Natural killer cell treated with Interleukin-12 subunit alpha and Interleukin-12 subunit beta and Interleukin-15 and Interleukin-18, amount 100 ng/mL, for 72 hours (primary cell): Measurements from ENCODE around the gene PLD3. TPM values are rescaled to one million over a fixed set of nuclear protein-coding genes. Genes with fewer than 3 reads are reported as not detected.
A peak's percentile ranks its signal among the peaks of the same experiment; 100 is the strongest.

Experiments used
- ATAC-seq, 2 donors: fragments of 150-1000 bp; cut with Tn5 transposase in 1 of 2; sonication (Bioruptor Pico), chemical (Tn5 transposase) in 1 of 2; 2 replicates each; pipeline ENCODE4 v1.10.0; 2021
- DNase-seq: peaks from one replicate; pipeline ENCODE4 v3.0.0; 2022; ENCODE audit warnings: low spot score
- H3K27ac Mint-ChIP-seq, 2 donors: 1 replicate in 1 of 2; 2 replicates in 1 of 2; pipeline ENCODE4 v1.8.0; 2022; ENCODE audit warnings: mixed read lengths in 2 of 2, mild to moderate bottlenecking in 1 of 2, moderate library complexity in 1 of 2
- H3K27me3 Mint-ChIP-seq, 2 donors: 1 replicate in 1 of 2; 2 replicates in 1 of 2; pipeline ENCODE4 v1.8.0; 2022; ENCODE audit warnings: mixed read lengths in 2 of 2
- H3K36me3 Mint-ChIP-seq: one replicate; pipeline ENCODE4 v1.8.0; 2022; ENCODE audit warnings: mixed read lengths
- H3K4me1 Mint-ChIP-seq, 2 donors: 1 replicate in 1 of 2; 2 replicates in 1 of 2; pipeline ENCODE4 v1.8.0; 2022; ENCODE audit warnings: low read depth in 2 of 2, mixed read lengths in 2 of 2, mild to moderate bottlenecking in 1 of 2
- H3K4me3 Mint-ChIP-seq: one replicate; pipeline ENCODE4 v1.8.0; 2022; ENCODE audit warnings: mixed read lengths
- H3K9me3 Mint-ChIP-seq: 2 replicates; pipeline ENCODE4 v1.8.0; 2022; ENCODE audit warnings: mixed read lengths
- total RNA-seq, 2 donors: library from RNA; stranded (reverse); gene quantifications; one replicate each; pipeline ENCODE4 v1.2.3, GENCODE V29; 2022

PLD3 gene
- total RNA-seq, 2 donors from 2014 or later: 67.4 to 92.0 TPM

DNA sequence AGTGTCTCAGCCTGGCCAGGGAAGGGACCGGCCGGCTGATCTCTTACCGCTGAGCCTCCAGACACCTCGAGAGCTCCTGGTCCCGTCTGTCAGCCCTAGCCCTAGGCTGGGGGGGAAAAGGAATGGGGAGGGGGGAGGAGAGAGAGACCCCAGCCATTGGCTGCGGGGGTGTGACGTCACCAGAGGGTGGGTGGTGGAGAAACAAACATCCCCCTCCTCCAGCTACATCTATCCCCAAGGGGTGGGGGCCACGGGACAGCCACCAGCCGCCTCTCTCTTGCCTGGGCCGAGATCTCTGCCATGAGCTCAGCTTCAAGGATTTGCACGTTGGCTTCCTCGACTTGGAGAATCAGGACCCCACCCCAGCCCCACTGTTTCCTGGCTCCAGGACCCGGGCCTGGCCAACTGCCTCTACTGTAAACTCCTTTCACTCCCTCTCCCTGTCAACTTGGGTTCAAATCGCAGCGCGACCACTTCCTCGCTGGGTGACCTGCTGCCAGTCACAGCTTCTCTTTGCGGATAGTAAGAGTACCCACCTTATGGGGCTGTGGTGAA, 64.9 kb downstream of the PLD3 start, which contains the start of gene PRX:
TSS of gene PRX (minus strand) at position 88 of the 555 bp plus-strand sequence. CDS start 5,446 bp downstream, outside the sequence.
- H3K27me3 Mint-ChIP-seq: peaks cover 0 to 3% of the 10 kb centered on the region in 2 donors
- H3K9me3 Mint-ChIP-seq: no peaks in the 10 kb centered on the region
- H3K27ac Mint-ChIP-seq: no peak within 1 kb of the TSS
- H3K36me3 Mint-ChIP-seq: no peaks in the 10 kb centered on the region
- DNase-seq (no peak), ATAC-seq (no peak)
- H3K4me1 Mint-ChIP-seq: peaks cover 30 to 35% of the 10 kb centered on the region in 2 donors
- peak within 1 kb of the TSS; percentile 4 for H3K4me3 Mint-ChIP-seq

- Mint-ChIP-seq H3K27ac (peak overlapping the region in 1 of 2 donors; percentile 58), H3K4me3 (no peak overlapping the region), H3K9me3 (no peaks in the 10 kb centered on the region), H3K27me3 (peaks cover 0 to 3% of the 10 kb centered on the region in 2 donors), H3K36me3 (no peaks in the 10 kb centered on the region), H3K4me1 (peaks cover 39 to 50% of the 10 kb centered on the region in 2 donors)
- ATAC-seq (no peak), DNase-seq (no peak)
Observed at GRCh38 chr19:40414542-40415535, 66.3 kb downstream of the PLD3 start.

DNA sequence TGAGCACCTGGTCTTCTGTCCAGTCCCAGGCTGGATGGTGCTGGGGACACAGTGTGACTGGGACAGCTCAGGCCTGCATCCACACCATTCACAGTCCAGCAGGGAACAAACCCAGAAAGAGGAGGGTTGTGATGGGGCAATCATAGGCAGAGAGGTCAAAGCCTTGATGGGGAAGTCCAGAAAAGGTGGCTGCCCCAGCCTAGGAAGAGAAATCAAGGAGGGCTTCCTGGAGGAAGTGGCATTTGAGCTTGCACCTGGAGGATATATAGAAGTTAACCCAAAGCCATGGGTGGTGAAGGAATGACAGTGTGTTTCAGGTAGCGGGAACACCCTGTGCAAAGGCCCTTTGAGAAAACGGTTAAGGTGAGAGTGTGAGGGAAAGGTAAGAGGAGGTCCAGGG, 67.3 kb downstream of the PLD3 start:
- Mint-ChIP-seq H3K4me3 (peak overlapping the region; percentile 2), H3K4me1 (peaks cover 40 to 51% of the 10 kb centered on the region in 2 donors), H3K27me3 (peaks cover 0 to 3% of the 10 kb centered on the region in 2 donors), H3K9me3 (no peaks in the 10 kb centered on the region), H3K36me3 (no peaks in the 10 kb centered on the region), H3K27ac (peak overlapping the region; percentile 21 to 58)
- ATAC-seq: no peak
- DNase-seq: no peak

- Mint-ChIP-seq H3K27me3 (peaks cover 0 to 3% of the 10 kb centered on the region in 2 donors), H3K36me3 (no peaks in the 10 kb centered on the region), H3K4me3 (peak overlapping the region; percentile 60), H3K9me3 (no peaks in the 10 kb centered on the region), H3K4me1 (peaks cover 42 to 51% of the 10 kb centered on the region in 2 donors), H3K27ac (peak overlapping the region; percentile 47 to 64)
- DNase-seq (no peak), ATAC-seq (peak; percentile 17 to 45)
Observed at GRCh38 chr19:40416918-40417642, 68.6 kb downstream of the PLD3 start.

- Mint-ChIP-seq H3K9me3 (no peaks in the 10 kb centered on the region), H3K4me1 (peaks cover 42 to 51% of the 10 kb centered on the region in 2 donors), H3K27me3 (peaks cover 0 to 3% of the 10 kb centered on the region in 2 donors), H3K27ac (peak overlapping the region; percentile 47 to 64), H3K36me3 (no peaks in the 10 kb centered on the region), H3K4me3 (peak overlapping the region; percentile 6)
- no peak for DNase-seq
- ATAC-seq: no peak
Observed at GRCh38 chr19:40417643-40417981, 69.1 kb downstream of the PLD3 start.

- DNase-seq: no peak
- Mint-ChIP-seq H3K36me3 (no peaks in the 10 kb centered on the region), H3K4me3 (peak overlapping the region; percentile 6), H3K4me1 (peaks cover 42 to 51% of the 10 kb centered on the region in 2 donors), H3K27ac (peak overlapping the region; percentile 47 to 64), H3K27me3 (peaks cover 0 to 3% of the 10 kb centered on the region in 2 donors), H3K9me3 (no peaks in the 10 kb centered on the region)
- no peak for ATAC-seq
Observed at GRCh38 chr19:40418040-40418439, 69.5 kb downstream of the PLD3 start.

DNA sequence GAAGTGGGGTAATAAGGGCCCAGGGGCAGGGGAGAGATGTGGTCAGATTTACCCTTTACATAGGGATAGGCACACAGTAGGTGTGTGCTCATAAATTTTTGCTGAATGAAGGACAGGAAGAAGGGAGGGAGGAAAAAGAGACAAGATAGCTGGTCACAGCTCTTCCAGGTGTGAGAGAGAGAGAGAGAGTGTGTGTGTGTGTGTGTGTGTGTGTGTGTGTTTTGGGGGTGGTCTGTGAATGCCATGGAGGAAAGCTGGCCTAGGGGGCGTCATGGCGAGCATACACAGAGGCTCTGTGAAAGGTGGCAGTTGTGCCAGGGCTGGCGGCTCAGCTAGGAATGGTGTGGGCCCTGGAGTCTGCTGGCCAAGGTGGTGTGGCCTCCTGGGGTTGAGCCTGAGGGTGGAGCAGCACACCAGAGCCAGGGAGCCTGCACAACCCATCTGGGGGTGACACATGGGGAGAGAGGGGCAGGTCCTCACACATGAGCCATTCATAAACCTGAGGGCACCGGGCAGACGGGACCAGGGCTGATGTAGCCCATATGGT, 70.6 kb downstream of the PLD3 start:
- Mint-ChIP-seq H3K27me3 (no peaks in the 10 kb centered on the region), H3K27ac (peak overlapping the region; percentile 47 to 64), H3K9me3 (no peaks in the 10 kb centered on the region), H3K36me3 (no peaks in the 10 kb centered on the region), H3K4me1 (peaks cover 40 to 48% of the 10 kb centered on the region in 2 donors), H3K4me3 (no peak overlapping the region)
- no peak for DNase-seq
- ATAC-seq: no peak

- DNase-seq: no peak
- peak overlapping the region; percentile 72 for H3K4me3 Mint-ChIP-seq
- peaks cover 44 to 54% of the 10 kb centered on the region in 2 donors for H3K4me1 Mint-ChIP-seq
- peak overlapping the region; percentile 64 to 72 for H3K27ac Mint-ChIP-seq
- peaks cover 5% of the 10 kb centered on the region for H3K36me3 Mint-ChIP-seq
- no peaks in the 10 kb centered on the region for H3K9me3 Mint-ChIP-seq
- H3K27me3 Mint-ChIP-seq: no peaks in the 10 kb centered on the region
- no peak for ATAC-seq
Observed at GRCh38 chr19:40419780-40420179, 71.3 kb downstream of the PLD3 start.

DNA sequence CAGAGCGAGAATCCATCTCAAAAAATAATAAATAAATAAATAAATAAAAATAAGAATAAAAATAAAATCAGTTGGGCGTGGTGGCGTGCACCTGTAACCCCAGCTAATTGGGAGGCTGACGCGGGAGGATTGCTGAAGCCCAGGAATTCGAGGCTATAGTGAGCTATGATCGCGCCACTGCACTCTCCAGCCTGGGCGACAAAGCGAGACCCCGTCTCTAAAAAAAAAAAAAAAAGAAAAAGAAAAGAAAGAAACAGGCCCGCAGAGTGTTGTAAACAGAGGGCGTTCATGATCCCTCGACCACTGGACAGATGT, 71.9 kb downstream of the PLD3 start:
- ATAC-seq (no peak), DNase-seq (no peak)
- peaks cover 47 to 53% of the 10 kb centered on the region in 2 donors for H3K4me1 Mint-ChIP-seq
- peak overlapping the region; percentile 72 to 76 for H3K27ac Mint-ChIP-seq
- H3K36me3 Mint-ChIP-seq: peaks cover 7% of the 10 kb centered on the region
- no peaks in the 10 kb centered on the region for H3K27me3 Mint-ChIP-seq
- H3K9me3 Mint-ChIP-seq: no peaks in the 10 kb centered on the region
- H3K4me3 Mint-ChIP-seq: peak overlapping the region; percentile 61

DNA sequence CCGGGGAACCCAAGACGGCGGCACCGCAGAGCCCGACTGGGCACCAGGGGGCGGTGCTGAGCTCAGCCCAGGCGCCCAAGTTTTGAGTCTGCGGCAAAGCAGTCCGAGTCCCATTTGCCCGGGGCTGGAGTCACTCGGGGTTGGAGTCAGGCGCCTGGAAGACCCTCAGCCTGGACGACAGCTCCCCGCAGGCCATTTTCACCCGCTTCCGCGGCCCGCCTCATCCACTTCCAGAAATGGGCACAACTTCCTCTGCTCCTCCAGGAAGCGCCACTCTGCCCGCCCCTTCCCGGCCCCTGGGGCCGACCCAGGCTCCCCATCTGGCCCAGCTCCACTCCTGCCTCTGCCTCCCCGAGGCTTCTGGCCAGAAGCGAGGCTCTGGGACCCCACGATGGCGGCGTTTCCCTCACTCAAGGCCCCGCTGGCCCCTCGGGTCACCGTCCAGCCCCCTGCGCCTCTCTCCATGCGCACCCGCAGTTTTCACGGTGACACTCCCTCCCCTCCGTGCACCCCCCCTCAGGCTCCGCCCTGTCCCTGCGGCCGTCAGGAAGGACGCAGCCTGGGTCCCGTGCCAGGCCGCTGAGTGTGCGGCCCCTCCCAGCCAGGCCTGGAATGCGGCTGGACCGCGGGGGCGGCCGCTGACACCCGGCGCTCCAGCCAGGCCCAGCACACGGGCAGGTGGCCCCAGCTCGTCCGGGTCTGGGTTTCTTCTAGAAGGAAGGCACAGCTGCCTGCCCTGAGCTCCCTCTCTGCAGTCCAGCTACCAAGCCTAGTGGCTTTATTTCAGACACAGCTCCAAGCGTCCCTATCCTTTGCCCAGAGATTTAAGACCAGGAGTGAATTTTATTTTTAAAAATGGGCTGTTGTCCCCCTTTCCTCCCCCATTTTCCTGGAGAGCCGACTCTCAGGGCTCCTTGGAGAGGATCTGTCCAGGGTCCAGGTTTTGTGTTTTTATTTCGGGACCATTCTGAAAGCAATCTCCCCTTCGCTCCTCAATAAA, 72.6 kb downstream of the PLD3 start:
- ATAC-seq (peak; percentile 64), DNase-seq (peak; percentile 80)
- H3K9me3 Mint-ChIP-seq: no peaks in the 10 kb centered on the region
- H3K4me1 Mint-ChIP-seq: peaks cover 41 to 51% of the 10 kb centered on the region in 2 donors
- H3K4me3 Mint-ChIP-seq: peak overlapping the region; percentile 61
- peaks cover 7% of the 10 kb centered on the region for H3K36me3 Mint-ChIP-seq
- peak overlapping the region; percentile 72 to 76 for H3K27ac Mint-ChIP-seq
- H3K27me3 Mint-ChIP-seq: no peaks in the 10 kb centered on the region

GRCh38 chr19:40421993-40422747, 73.7 kb downstream of the PLD3 start:
- peaks cover 7% of the 10 kb centered on the region for H3K36me3 Mint-ChIP-seq
- H3K4me3 Mint-ChIP-seq: peak overlapping the region; percentile 34
- peak overlapping the region; percentile 72 to 76 for H3K27ac Mint-ChIP-seq
- no peaks in the 10 kb centered on the region for H3K9me3 Mint-ChIP-seq
- ATAC-seq (no peak), DNase-seq (no peak)
- peaks cover 36 to 46% of the 10 kb centered on the region in 2 donors for H3K4me1 Mint-ChIP-seq
- H3K27me3 Mint-ChIP-seq: no peaks in the 10 kb centered on the region
